SK-N-SH (cell line): ENCODE measurements around the gene IL3. TPM values are rescaled to one million over a fixed set of nuclear protein-coding genes. Genes with fewer than 3 reads are reported as not detected.

ENCODE experiments used
- CHD2 ChIP-seq: fragments of 150-350 bp; IDR thresholded peaks from 2 replicates; pipeline ENCODE4 v1.6.1; 2018; ENCODE audit warnings: low read length; ENCODE audit not compliant: partially characterized antibody
- CTCF ChIP-seq: fragments of 200-600 bp; sonication (generic); IDR thresholded peaks from 2 replicates; pipeline ENCODE4 v1.6.1; 2017; ENCODE audit warnings: antibody characterized with exemption, mild to moderate bottlenecking, moderate library complexity
- ELF1 ChIP-seq: IDR thresholded peaks from 2 replicates; pipeline ENCODE4 v1.4.0; 2012
- EP300 ChIP-seq, 2 experiments: IDR thresholded peaks; 2 replicates each; pipeline versions ENCODE4 v1.4.0 to v1.6.1; 2012; ENCODE audit warnings: borderline replicate concordance in 1 of 2, low read depth in 1 of 2, low read length in 1 of 2
- FOXJ3 ChIP-seq: sonication (generic); formaldehyde crosslinking; IDR thresholded peaks from 2 replicates; pipeline ENCODE4 v1.5.1; 2020; ENCODE audit warnings: mild to moderate bottlenecking, missing genetic modification reagents
- FOXM1 ChIP-seq: IDR thresholded peaks from 2 replicates; pipeline ENCODE4 v1.4.0; 2012; ENCODE audit warnings: low read depth, mild to moderate bottlenecking
- GABPA ChIP-seq: IDR thresholded peaks from 2 replicates; pipeline ENCODE4 v1.4.0; 2012; ENCODE audit warnings: low read depth, mild to moderate bottlenecking
- GATA2 ChIP-seq: sonication (generic); formaldehyde crosslinking; IDR thresholded peaks from 2 replicates; pipeline ENCODE4 v1.5.0; 2020; ENCODE audit warnings: mild to moderate bottlenecking, missing genetic modification reagents
- JUND ChIP-seq: IDR thresholded peaks from 2 replicates; pipeline ENCODE4 v1.4.0; 2012
- MXI1 ChIP-seq: IDR thresholded peaks from 2 replicates; pipeline ENCODE4 v1.6.1; 2012; ENCODE audit warnings: mild to moderate bottlenecking, low read depth, low read length, improper control_type of control experiment
- NFIC ChIP-seq: IDR thresholded peaks from 2 replicates; pipeline ENCODE4 v1.4.0; 2012; ENCODE audit warnings: borderline replicate concordance
- NRF1 ChIP-seq: IDR thresholded peaks from 2 replicates; pipeline ENCODE4 v1.6.1; 2012; ENCODE audit warnings: low read depth, mild to moderate bottlenecking, low read length
- POLR2AphosphoS5 ChIP-seq: IDR thresholded peaks from 2 replicates; pipeline ENCODE4 v1.6.1; 2012; ENCODE audit warnings: low read depth, low read length
- RAD21 ChIP-seq: IDR thresholded peaks from 2 replicates; pipeline ENCODE4 v1.6.1; 2012; ENCODE audit warnings: mild to moderate bottlenecking, low read length
- RCOR1 ChIP-seq: fragments of 150-350 bp; IDR thresholded peaks from 2 replicates; pipeline ENCODE4 v1.6.1; 2017; ENCODE audit warnings: antibody characterized with exemption, low read length
- REST ChIP-seq: IDR thresholded peaks from 2 replicates; pipeline ENCODE4 v1.6.1; 2012; ENCODE audit warnings: mild to moderate bottlenecking, low read depth, low read length, moderate library complexity
- SIN3A ChIP-seq: IDR thresholded peaks from 2 replicates; pipeline ENCODE4 v1.6.1; 2012; ENCODE audit warnings: low read depth, mild to moderate bottlenecking, low read length, moderate library complexity, borderline replicate concordance
- SMC3 ChIP-seq: IDR thresholded peaks from 2 replicates; pipeline ENCODE4 v1.6.1; 2012; ENCODE audit warnings: low read depth, low read length, improper control_type of control experiment
- TEAD4 ChIP-seq: IDR thresholded peaks from 2 replicates; pipeline ENCODE4 v1.4.0; 2012; ENCODE audit warnings: mild to moderate bottlenecking, borderline replicate concordance; ENCODE audit not compliant: insufficient read depth
- USF1 ChIP-seq: IDR thresholded peaks from 2 replicates; pipeline ENCODE4 v1.4.0; 2012; ENCODE audit warnings: low read depth, borderline replicate concordance
- YY1 ChIP-seq: IDR thresholded peaks from 2 replicates; pipeline ENCODE4 v1.4.0; 2012; ENCODE audit warnings: low read depth, mild to moderate bottlenecking
- ZBTB33 ChIP-seq: IDR thresholded peaks from 2 replicates; pipeline ENCODE4 v1.4.0; 2012; ENCODE audit warnings: low read depth, borderline replicate concordance
- polyA plus RNA-seq, 3 experiments: library from polyadenylated mRNA; depleted of rRNA; stranded (reverse); fragments of >200 nt; gene quantifications; 2 replicates each; pipeline ENCODE4 v1.2.3, GENCODE V29; 2012

Gene IL3
- polyA plus RNA-seq, 1 of the 3 experiments (the other 2 are of a cell fraction): not detected

GRCh38 chr5:132086277-132086794 is 25.9 kb downstream of the IL3 start (continued):
- TF ChIP-seq REST: peak; percentile 67
- no peak for TF ChIP-seq RAD21
- peak; percentile 66; the same call in 1 of the 2 replicates for TF ChIP-seq SIN3A
- peak; percentile 69 for TF ChIP-seq JUND
- TF ChIP-seq EP300 (IDR thresholded peaks at IDR 0.05; ENCODE audit: borderline replicate concordance in 1 of 2, low read depth in 1 of 2, low read length in 1 of 2): peak; percentile 17 to 88; a peak in 2 of 4 replicates
- TF ChIP-seq CHD2: no peak
- 0 out of 2 replicates have a peak, but pooled peaks have one; percentile 60 for TF ChIP-seq YY1
- TF ChIP-seq MXI1: no peak
- TF ChIP-seq NRF1: no peak
- peak; percentile 40; the same call in 1 of the 2 replicates for TF ChIP-seq ELF1
- no peak; the same call in 1 of the 2 replicates for TF ChIP-seq ZBTB33
- TF ChIP-seq NFIC: peak; percentile 98
- peak; percentile 37 for TF ChIP-seq GABPA
- TF ChIP-seq SMC3: no peak
- TF ChIP-seq FOXM1: peak; percentile 51; the same call in 1 of the 2 replicates
- TF ChIP-seq USF1: peak; percentile 79
- no peak for TF ChIP-seq GATA2 (CRISPR knock-in tag)
- TF ChIP-seq TEAD4: peak; percentile 79; the same call in 1 of the 2 replicates
- TF ChIP-seq FOXJ3: no peak
- no peak for TF ChIP-seq CTCF
- TF ChIP-seq RCOR1: no peak
- TF ChIP-seq POLR2AphosphoS5: peak; percentile 60; the same call in 1 of the 2 replicates
